Occipital lobe (tissue), 3 donors: Measurements from ENCODE around the gene TRPM3. TPM values are rescaled to one million over a fixed set of nuclear protein-coding genes. Genes with fewer than 3 reads are reported as not detected.

Experiments
- DNase-seq: peaks from one replicate; lab custom pipeline; 2025; lab: John Stamatoyannopoulos, UW
- small RNA-seq: library from RNA; depleted of rRNA; stranded (forward); fragments of <200 nt; gene quantifications from one replicate; pipeline ENCODE3, GENCODE V24; 2014
- total RNA-seq: library from RNA; depleted of rRNA; stranded (reverse); fragments of >200 nt; gene quantifications from one replicate; pipeline ENCODE4 v1.2.3, GENCODE V29; 2014

Gene TRPM3
- total RNA-seq, 1 donor from 2014 or later, result 20.6 TPM

GRCh38 chr9:70490478-70490877 is 630.9 kb downstream of the TRPM3 start:
- DNase-seq, result no peak

GRCh38 chr9:70488793-70489105 is 632.7 kb downstream of the TRPM3 start:
- DNase-seq, result no peak

- no peak for DNase-seq
These were observed 633.2 kb downstream of the TRPM3 start for GRCh38 chr9:70488098-70488792.

- DNase-seq, result no peak
These were observed 635.3 kb downstream of the TRPM3 start for GRCh38 chr9:70486127-70486526.

GRCh38 chr9:70485273-70485858 is 636.1 kb downstream of the TRPM3 start:
- DNase-seq, result no peak

- DNase-seq, result no peak
These were observed 636.9 kb downstream of the TRPM3 start for GRCh38 chr9:70484232-70485130.

GRCh38 chr9:70481471-70481870 is 640.0 kb downstream of the TRPM3 start:
- DNase-seq, result no peak

- DNase-seq, result peak; percentile 77
These were observed 640.9 kb downstream of the TRPM3 start for GRCh38 chr9:70480405-70480980.

GRCh38 chr9:70479880-70480291 is 641.5 kb downstream of the TRPM3 start:
- no peak for DNase-seq

Small RNA genes lying within 50 kb of the gene (small RNA-seq; reads per million reads assigned to genes)
- gene MIR204 (769 reads per million, percentile 98 among the genes with 10 or more reads in this experiment), gene RN7SL726P (0.15 reads per million)
